ENCODE data around the gene SCP2.

Gene SCP2

GRCh38 chr1:52907068-52907811, 19.8 kb upstream of the SCP2 start:
- H3K27ac ChIP-seq (ENCODE audit: extremely low read depth, low read depth, low read length), result no peak overlapping the region
- TF ChIP-seq KLF10 (tag by site-specific recombination; IDR thresholded peaks at IDR 0.05) (no peak), ZNF341 (tag by site-specific recombination; IDR thresholded peaks at IDR 0.05; ENCODE audit: low read depth) (0 out of 2 replicates have a peak, but pooled peaks have one; percentile 23)
- no peaks in the 10 kb centered on the region for H3K4me1 ChIP-seq (ENCODE audit: control insufficient read depth, insufficient read depth, low read length)
- POLR2A ChIA-PET, result no interaction called here
- no peaks in the 10 kb centered on the region for H3K9me3 ChIP-seq (ENCODE audit: control insufficient read depth, insufficient read depth, low read depth, low read length)
- no peak overlapping the region for H3K4me3 ChIP-seq (ENCODE audit: low read depth, low read length)
- H3K36me3 ChIP-seq (ENCODE audit: control insufficient read depth in 2 of 2, insufficient read depth in 1 of 2, low read length in 2 of 2), result peaks cover 0 to 5% of the 10 kb centered on the region in 2 experiments; a peak in 2 of 3 replicates
- CTCF ChIA-PET, result interaction anchor here (0.7 kb wide), 1 partner anchor 211 kb away, joined by 5 read pairs; no protein-coding TSS in a partner anchor

GRCh38 chr1:52907812-52908153, 19.3 kb upstream of the SCP2 start:
- no peak overlapping the region for H3K4me3 ChIP-seq (ENCODE audit: low read depth, low read length)
- H3K27ac ChIP-seq (ENCODE audit: extremely low read depth, low read depth, low read length), result no peak overlapping the region
- H3K36me3 ChIP-seq (ENCODE audit: control insufficient read depth in 2 of 2, insufficient read depth in 1 of 2, low read length in 2 of 2), result peaks cover 0 to 5% of the 10 kb centered on the region in 2 experiments; a peak in 2 of 3 replicates
- no peak for TF ChIP-seq ZNF777 (tag by site-specific recombination; IDR thresholded peaks at IDR 0.05; ENCODE audit: borderline replicate concordance)
- no peak for TF ChIP-seq ZNF549 (tag by site-specific recombination; IDR thresholded peaks at IDR 0.05)
- TF ChIP-seq ZNF398 (tag by site-specific recombination; IDR thresholded peaks at IDR 0.05), result no peak
- TF ChIP-seq ZNF341 (tag by site-specific recombination; IDR thresholded peaks at IDR 0.05; ENCODE audit: low read depth), result no peak
- no peak for TF ChIP-seq OSR2 (tag by site-specific recombination; IDR thresholded peaks at IDR 0.05)
- TF ChIP-seq ZNF449 (tag by site-specific recombination; IDR thresholded peaks at IDR 0.05), result no peak
- no peak for TF ChIP-seq ZNF302 (tag by site-specific recombination; IDR thresholded peaks at IDR 0.05; ENCODE audit: low read depth)
- TF ChIP-seq ZNF10 (tag by site-specific recombination; IDR thresholded peaks at IDR 0.05), result no peak
- no peak for TF ChIP-seq ZNF558 (tag by site-specific recombination; IDR thresholded peaks at IDR 0.05)
- no peak for TF ChIP-seq YY1 (tag by site-specific recombination; IDR thresholded peaks at IDR 0.05)
- no peak for TF ChIP-seq ZNF571 (tag by site-specific recombination; IDR thresholded peaks at IDR 0.05)
- TF ChIP-seq ATF2 (tag by site-specific recombination; IDR thresholded peaks at IDR 0.05; ENCODE audit: low read depth), result no peak
- TF ChIP-seq ZNF76 (tag by site-specific recombination; IDR thresholded peaks at IDR 0.05; ENCODE audit: borderline replicate concordance, low read depth), result no peak
- TF ChIP-seq ZNF629 (tag by site-specific recombination; IDR thresholded peaks at IDR 0.05), result no peak
- POLR2A ChIA-PET, result no interaction called here
- H3K9me3 ChIP-seq (ENCODE audit: control insufficient read depth, insufficient read depth, low read depth, low read length), result no peaks in the 10 kb centered on the region
- H3K4me1 ChIP-seq (ENCODE audit: control insufficient read depth, insufficient read depth, low read length), result no peaks in the 10 kb centered on the region
- CTCF ChIA-PET, result interaction anchor here (0.9 kb wide), 1 partner anchor 274 kb away, joined by 3 read pairs; no protein-coding TSS in a partner anchor

GRCh38 chr1:52911541-52911940, 15.5 kb upstream of the SCP2 start:
- H3K4me3 ChIP-seq (ENCODE audit: low read depth, low read length), result no peak overlapping the region
- POLR2A ChIA-PET, result interaction anchor here (1.0 kb wide), 1 partner anchor 15 kb away, joined by 3 read pairs; the partner anchor contains the start of gene SCP2
- CTCF ChIA-PET, result no interaction called here
- no peak overlapping the region for H3K27ac ChIP-seq (ENCODE audit: extremely low read depth, low read depth, low read length)
- no peaks in the 10 kb centered on the region for H3K4me1 ChIP-seq (ENCODE audit: control insufficient read depth, insufficient read depth, low read length)
- peaks cover 0 to 5% of the 10 kb centered on the region in 2 experiments; a peak in 2 of 3 replicates for H3K36me3 ChIP-seq (ENCODE audit: control insufficient read depth in 2 of 2, insufficient read depth in 1 of 2, low read length in 2 of 2)
- H3K9me3 ChIP-seq (ENCODE audit: control insufficient read depth, insufficient read depth, low read depth, low read length), result no peaks in the 10 kb centered on the region
- TF ChIP-seq ZNF624 (tag by site-specific recombination; IDR thresholded peaks at IDR 0.05) (no peak), ZNF548 (tag by site-specific recombination; IDR thresholded peaks at IDR 0.05) (no peak), ZNF18 (tag by site-specific recombination; IDR thresholded peaks at IDR 0.05) (no peak), ZNF701 (tag by site-specific recombination; IDR thresholded peaks at IDR 0.05) (no peak), ZNF629 (tag by site-specific recombination; IDR thresholded peaks at IDR 0.05) (no peak), ZNF76 (tag by site-specific recombination; IDR thresholded peaks at IDR 0.05; ENCODE audit: borderline replicate concordance, low read depth) (no peak), ZNF473 (tag by site-specific recombination; IDR thresholded peaks at IDR 0.05) (no peak), ZNF692 (tag by site-specific recombination; IDR thresholded peaks at IDR 0.05) (no peak), GFI1B (tag by site-specific recombination; IDR thresholded peaks at IDR 0.05) (no peak), GLIS2 (tag by site-specific recombination; IDR thresholded peaks at IDR 0.05) (no peak)
